Keratinocyte (primary cell): ENCODE data around the gene IFNAR1. TPM values are rescaled to one million over a fixed set of nuclear protein-coding genes. Genes with fewer than 3 reads are reported as not detected.

ENCODE experiments used
- DNase-seq: peaks from one replicate; pipeline ENCODE4 v3.0.0-alpha.2; 2011; ENCODE audit warnings: low read depth, missing footprints, low spot score
- FAIRE-seq: peaks from 2 replicates; lab custom pipeline; 2011; peaks lifted over from hg19 to GRCh38; lab: Jason Lieb, UNC
- H2AFZ ChIP-seq: 2 replicates; pipeline ENCODE4 v1.6.0; 2012; ENCODE audit warnings: low read length, control low read depth, inconsistent platforms; ENCODE audit not compliant: control insufficient read depth
- H3K27ac ChIP-seq: 2 replicates; pipeline ENCODE4 v1.5.1; 2011; ENCODE audit warnings: low read length; ENCODE audit not compliant: control insufficient read depth, insufficient read depth
- H3K27me3 ChIP-seq: 3 replicates; pipeline ENCODE4 v1.6.0; 2011; ENCODE audit warnings: low read length; ENCODE audit not compliant: control insufficient read depth, insufficient read depth; ENCODE audit errors: extremely low read depth
- H3K36me3 ChIP-seq, 2 experiments: 2 replicates in 1 of 2; 3 replicates in 1 of 2; pipeline ENCODE4 v1.5.1; 2011; ENCODE audit warnings: low read length in 2 of 2, mild to moderate bottlenecking in 1 of 2; ENCODE audit not compliant: control insufficient read depth in 2 of 2, insufficient read depth in 2 of 2; ENCODE audit errors: extremely low read depth in 1 of 2
- H3K4me1 ChIP-seq: 3 replicates; pipeline ENCODE4 v1.5.1; 2011; ENCODE audit warnings: low read length; ENCODE audit not compliant: control insufficient read depth, insufficient read depth; ENCODE audit errors: extremely low read depth
- H3K4me2 ChIP-seq: 3 replicates; pipeline ENCODE4 v1.6.0; 2011; ENCODE audit warnings: low read depth, low read length; ENCODE audit not compliant: control insufficient read depth, insufficient read depth; ENCODE audit errors: extremely low read depth
- H3K4me3 ChIP-seq, 3 experiments: fragments of 200-600 bp in 1 of 3; sonication (generic) in 1 of 3; 2 replicates in 2 of 3; 3 replicates in 1 of 3; pipeline ENCODE4 v1.5.1; 2011 to 2016; ENCODE audit warnings: low read length in 3 of 3, mild to moderate bottlenecking in 3 of 3, control low read depth in 2 of 3, inconsistent platforms in 1 of 3, low read depth in 1 of 3, mixed read lengths in 1 of 3, mixed run types in 1 of 3, moderate library complexity in 1 of 3; ENCODE audit not compliant: control insufficient read depth in 2 of 3, insufficient read depth in 2 of 3; ENCODE audit errors: extremely low read depth in 1 of 3
- H3K79me2 ChIP-seq: 2 replicates; pipeline ENCODE4 v1.6.0; 2012; ENCODE audit warnings: low read length; ENCODE audit not compliant: control insufficient read depth, insufficient read depth
- H3K9ac ChIP-seq: 3 replicates; pipeline ENCODE4 v1.6.0; 2011; ENCODE audit warnings: low read length; ENCODE audit not compliant: control insufficient read depth, insufficient read depth; ENCODE audit errors: extremely low read depth
- H3K9me1 ChIP-seq: 3 replicates; pipeline ENCODE4 v1.6.0; 2011; ENCODE audit warnings: low read length; ENCODE audit not compliant: control insufficient read depth, insufficient read depth; ENCODE audit errors: extremely low read depth
- H3K9me3 ChIP-seq: 2 replicates; pipeline ENCODE4 v1.5.1; 2012; ENCODE audit warnings: low read depth, low read length; ENCODE audit not compliant: control insufficient read depth
- H4K20me1 ChIP-seq: 3 replicates; pipeline ENCODE4 v1.6.0; 2011; ENCODE audit warnings: low read length; ENCODE audit not compliant: control insufficient read depth, insufficient read depth; ENCODE audit errors: extremely low read depth
- CTCF ChIP-seq, 3 experiments: IDR thresholded peaks in 1 of 3; conservative IDR thresholded peaks in 1 of 3; optimal IDR thresholded peaks in 1 of 3; 2 replicates in 2 of 3; 3 replicates in 1 of 3; pipeline versions ENCODE3 to v1.5.1; 2011; ENCODE audit warnings: low read length in 3 of 3, mild to moderate bottlenecking in 3 of 3, moderate library complexity in 2 of 3, control low read depth in 1 of 3, inconsistent platforms in 1 of 3; ENCODE audit not compliant: insufficient read depth in 2 of 3; ENCODE audit errors: extremely low read depth in 1 of 3
- EZH2 ChIP-seq: IDR thresholded peaks from one replicate; pipeline ENCODE4 v1.6.1; 2012; ENCODE audit warnings: inconsistent platforms, mild to moderate bottlenecking, low read length, moderate library complexity
- dilution Hi-C: fragments of 300-500 bp; cut with MboI; formaldehyde crosslinking; loops from one replicate; pipeline ENCODE4 v1.7.0; 2020; ENCODE audit warnings: low sequenced_read_pairs; ENCODE audit not compliant: extremely low pct_ligation_motif_present
- polyA plus RNA-seq, 5 experiments: library from polyadenylated mRNA; depleted of rRNA in 3 of 5; stranded (reverse) in 3 of 5; stranded (forward) in 1 of 5; unstranded in 1 of 5; fragments of >200 nt; gene quantifications; 1 replicate in 1 of 5; 2 replicates in 3 of 5; 3 replicates in 1 of 5; pipeline versions ENCODE4 v1.2.1 to v1.2.3, GENCODE V29; 2011 to 2012; ENCODE audit warnings: missing spikeins in 2 of 5, low read depth in 1 of 5, low replicate concordance in 1 of 5

IFNAR1 gene
- polyA plus RNA-seq, 1 donor (not counting 4 experiments of a cell fraction or from before 2014, with no cell fraction given), result 12.6 TPM

GRCh38 chr21:33302055-33302454, 22.7 kb upstream of the IFNAR1 start:
- Histone ChIP-seq H3K27ac (no peak overlapping the region), H3K36me3 (no peaks in the 10 kb centered on the region), H3K4me2 (no peak overlapping the region), H3K79me2 (no peaks in the 10 kb centered on the region), H3K9me1 (no peaks in the 10 kb centered on the region), H3K9me3 (no peaks in the 10 kb centered on the region), H3K27me3 (no peaks in the 10 kb centered on the region), H3K4me3 (no peak overlapping the region), H4K20me1 (no peaks in the 10 kb centered on the region), H3K4me1 (peaks cover 30% of the 10 kb centered on the region), H2AFZ (peak overlapping the region; percentile 29), H3K9ac (no peak overlapping the region)
- TF ChIP-seq CTCF (optimal IDR thresholded peaks at IDR 0.05 in 1 of 3, IDR thresholded peaks at IDR 0.05 in 1 of 3, conservative IDR thresholded peaks at IDR 0.05 in 1 of 3; ENCODE audit: extremely low read depth in 1 of 3, insufficient read depth in 2 of 3, low read length in 3 of 3), result peak in 2 of 3 experiments; percentile 20 to 31
- TF ChIP-seq EZH2, result no peak
- DNase-seq (no peak), FAIRE-seq (no peak)
- dilution Hi-C loops, result no loop called here

GRCh38 chr21:33302796-33303195, 22.0 kb upstream of the IFNAR1 start:
- TF ChIP-seq EZH2 (no peak), CTCF (optimal IDR thresholded peaks at IDR 0.05 in 1 of 3, IDR thresholded peaks at IDR 0.05 in 1 of 3, conservative IDR thresholded peaks at IDR 0.05 in 1 of 3; ENCODE audit: extremely low read depth in 1 of 3, insufficient read depth in 2 of 3, low read length in 3 of 3) (no peak)
- Histone ChIP-seq H3K4me1 (peaks cover 30% of the 10 kb centered on the region), H3K27ac (no peak overlapping the region), H2AFZ (no peak overlapping the region), H3K9me3 (no peaks in the 10 kb centered on the region), H4K20me1 (no peaks in the 10 kb centered on the region), H3K9me1 (no peaks in the 10 kb centered on the region), H3K4me2 (no peak overlapping the region), H3K36me3 (no peaks in the 10 kb centered on the region), H3K9ac (no peak overlapping the region), H3K4me3 (no peak overlapping the region), H3K27me3 (no peaks in the 10 kb centered on the region), H3K79me2 (no peaks in the 10 kb centered on the region)
- no peak for DNase-seq
- FAIRE-seq, result no peak
- dilution Hi-C loops, result no loop called here
